Activated CD4-positive, alpha-beta T cell treated with anti-CD3 and anti-CD28 coated beads, Interleukin-2, amount 50 U/mL, for 16 hours (primary cell): ENCODE measurements around the gene LRCH3.
A peak's percentile ranks its signal among the peaks of the same experiment; 100 is the strongest.

Experiments
- DNase-seq: peaks from one replicate; pipeline ENCODE4 v3.0.0-alpha.2; 2020

LRCH3 gene

GRCh38 chr3:197793247-197793646 is 2.2 kb downstream of the LRCH3 start:
- DNase-seq = peak; percentile 81

- no peak for DNase-seq
Measured at GRCh38 chr3:197794115-197794514, 3.1 kb downstream of the LRCH3 start.

GRCh38 chr3:197795200-197795599 is 4.1 kb downstream of the LRCH3 start:
- DNase-seq = no peak

- DNase-seq = no peak
Measured at GRCh38 chr3:197796087-197796486, 5.0 kb downstream of the LRCH3 start.

GRCh38 chr3:197798863-197799262 is 7.8 kb downstream of the LRCH3 start:
- no peak for DNase-seq

- no peak for DNase-seq
Measured at GRCh38 chr3:197800379-197800778, 9.3 kb downstream of the LRCH3 start.

GRCh38 chr3:197801891-197802778 is 11.1 kb downstream of the LRCH3 start:
- DNase-seq = peak; percentile 57

- DNase-seq = no peak
Measured at GRCh38 chr3:197802779-197803459, 11.9 kb downstream of the LRCH3 start.

- DNase-seq = no peak
Measured at GRCh38 chr3:197804511-197804910, 13.5 kb downstream of the LRCH3 start.

- DNase-seq = no peak
Measured at GRCh38 chr3:197807969-197808587, 17.0 kb downstream of the LRCH3 start.

GRCh38 chr3:197809356-197810020 is 18.4 kb downstream of the LRCH3 start:
- no peak for DNase-seq

GRCh38 chr3:197810901-197811300 is 19.8 kb downstream of the LRCH3 start:
- no peak for DNase-seq

GRCh38 chr3:197811343-197811742 is 20.3 kb downstream of the LRCH3 start:
- no peak for DNase-seq

- DNase-seq = no peak
Measured at GRCh38 chr3:197814372-197814771, 23.3 kb downstream of the LRCH3 start.

- no peak for DNase-seq
Measured at GRCh38 chr3:197820550-197821335, 29.7 kb downstream of the LRCH3 start.

GRCh38 chr3:197829397-197830045 is 38.5 kb downstream of the LRCH3 start:
- no peak for DNase-seq

- DNase-seq = no peak
Measured at GRCh38 chr3:197830308-197830966, 39.4 kb downstream of the LRCH3 start.

GRCh38 chr3:197830967-197831313 is 39.9 kb downstream of the LRCH3 start:
- DNase-seq = no peak

GRCh38 chr3:197833930-197834715 is 43.1 kb downstream of the LRCH3 start:
- DNase-seq = no peak

- DNase-seq = no peak
Measured at GRCh38 chr3:197835509-197835908, 44.5 kb downstream of the LRCH3 start.

GRCh38 chr3:197836244-197836643 is 45.2 kb downstream of the LRCH3 start:
- DNase-seq = no peak
